Vagina (tissue), 2 donors: ENCODE measurements around the gene AHR. TPM values are rescaled to one million over a fixed set of nuclear protein-coding genes. Genes with fewer than 3 reads are reported as not detected.

ENCODE experiments used
- DNase-seq, 2 donors: peaks; one replicate each; pipeline ENCODE4 v3.0.0-alpha.2; 2017; ENCODE audit errors: extremely low spot score in 2 of 2
- H3K27ac ChIP-seq: fragments of 200-600 bp; sonication (generic); one replicate; pipeline ENCODE4 v1.5.1; 2019
- H3K27me3 ChIP-seq: fragments of 200-600 bp; sonication (generic); one replicate; pipeline ENCODE4 v1.5.1; 2019
- H3K36me3 ChIP-seq, 2 donors: fragments of 200-600 bp; sonication (generic); one replicate each; pipeline ENCODE4 v1.5.1; 2017 to 2019
- H3K4me1 ChIP-seq: fragments of 200-600 bp; sonication (generic); one replicate; pipeline ENCODE4 v1.5.1; 2019
- H3K4me3 ChIP-seq, 2 donors: fragments of 200-600 bp; sonication (generic); 1 replicate in 1 of 2; 2 replicates in 1 of 2; pipeline ENCODE4 v1.5.1; 2016 to 2019
- H3K9me3 ChIP-seq: fragments of 200-600 bp; sonication (generic); one replicate; pipeline ENCODE4 v1.5.1; 2019
- POLR2A ChIP-seq, 2 donors: fragments of 450-650 bp; IDR thresholded peaks; one replicate each; pipeline ENCODE4 v1.6.1; 2017; ENCODE audit warnings: antibody characterized with exemption in 2 of 2, mild to moderate bottlenecking in 2 of 2, moderate library complexity in 2 of 2
- POLR2AphosphoS5 ChIP-seq, 2 donors: sonication (generic); formaldehyde crosslinking; IDR thresholded peaks; one replicate each; pipeline ENCODE4 v1.9.0; 2017; ENCODE audit warnings: antibody characterized with exemption in 2 of 2, mild to moderate bottlenecking in 2 of 2, low read depth in 1 of 2; ENCODE audit not compliant: insufficient read depth in 1 of 2
- intact Hi-C: fragments of 100-400 bp; cut with DNase I; formaldehyde crosslinking; loops from one replicate; pipeline ENCODE4 v1.15.1; 2023
- total RNA-seq: library from RNA; depleted of rRNA; stranded (reverse); fragments of >200 nt; gene quantifications from one replicate; pipeline ENCODE4 v1.2.3, GENCODE V29; 2016
- TF ChIP-seq, protein P1 (sequence below), 3 experiments: fragments of 450-650 bp in 2 of 3; fragments of 200-600 bp in 1 of 3; sonication (generic) in 1 of 3; IDR thresholded peaks; one replicate each; pipeline ENCODE4 v1.5.1; 2017 to 2019; ENCODE audit warnings: antibody characterized with exemption in 3 of 3, mild to moderate bottlenecking in 2 of 3, moderate library complexity in 2 of 3

AHR gene
- total RNA-seq, 1 donor from 2014 or later, result 122 TPM

- TF ChIP-seq POLR2AphosphoS5 (IDR thresholded peaks at IDR 0.05; ENCODE audit: insufficient read depth in 1 of 2, low read depth in 1 of 2), result no peak
- TF ChIP-seq, protein P1, sequence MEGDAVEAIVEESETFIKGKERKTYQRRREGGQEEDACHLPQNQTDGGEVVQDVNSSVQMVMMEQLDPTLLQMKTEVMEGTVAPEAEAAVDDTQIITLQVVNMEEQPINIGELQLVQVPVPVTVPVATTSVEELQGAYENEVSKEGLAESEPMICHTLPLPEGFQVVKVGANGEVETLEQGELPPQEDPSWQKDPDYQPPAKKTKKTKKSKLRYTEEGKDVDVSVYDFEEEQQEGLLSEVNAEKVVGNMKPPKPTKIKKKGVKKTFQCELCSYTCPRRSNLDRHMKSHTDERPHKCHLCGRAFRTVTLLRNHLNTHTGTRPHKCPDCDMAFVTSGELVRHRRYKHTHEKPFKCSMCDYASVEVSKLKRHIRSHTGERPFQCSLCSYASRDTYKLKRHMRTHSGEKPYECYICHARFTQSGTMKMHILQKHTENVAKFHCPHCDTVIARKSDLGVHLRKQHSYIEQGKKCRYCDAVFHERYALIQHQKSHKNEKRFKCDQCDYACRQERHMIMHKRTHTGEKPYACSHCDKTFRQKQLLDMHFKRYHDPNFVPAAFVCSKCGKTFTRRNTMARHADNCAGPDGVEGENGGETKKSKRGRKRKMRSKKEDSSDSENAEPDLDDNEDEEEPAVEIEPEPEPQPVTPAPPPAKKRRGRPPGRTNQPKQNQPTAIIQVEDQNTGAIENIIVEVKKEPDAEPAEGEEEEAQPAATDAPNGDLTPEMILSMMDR (IDR thresholded peaks at IDR 0.05), result no peak
- TF ChIP-seq POLR2A (IDR thresholded peaks at IDR 0.05), result no peak
Measured at GRCh38 chr7:17289074-17289645, 9.3 kb upstream of the AHR start.

GRCh38 chr7:17292843-17293242, 5.6 kb upstream of the AHR start:
- intact Hi-C loops, result loop anchor here (10.0 kb wide), 1 partner anchor 308 kb away; no protein-coding TSS in a partner anchor
- Histone ChIP-seq H3K9me3 (no peaks in the 10 kb centered on the region), H3K4me1 (no peaks in the 10 kb centered on the region), H3K27ac (no peak overlapping the region), H3K4me3 (no peak overlapping the region), H3K36me3 (no peaks in the 10 kb centered on the region), H3K27me3 (no peaks in the 10 kb centered on the region)
- DNase-seq, result no peak
- TF ChIP-seq POLR2AphosphoS5 (IDR thresholded peaks at IDR 0.05; ENCODE audit: insufficient read depth in 1 of 2, low read depth in 1 of 2) (no peak), POLR2A (IDR thresholded peaks at IDR 0.05) (no peak)
- TF ChIP-seq, protein P1 (IDR thresholded peaks at IDR 0.05), result no peak

More at GRCh38 chr7:17289074-17289645, 9.3 kb upstream of the AHR start:
- Histone ChIP-seq H3K27ac (no peak overlapping the region), H3K4me1 (no peaks in the 10 kb centered on the region), H3K36me3 (no peaks in the 10 kb centered on the region), H3K4me3 (no peak overlapping the region), H3K9me3 (no peaks in the 10 kb centered on the region), H3K27me3 (no peaks in the 10 kb centered on the region)
- DNase-seq, result no peak
- intact Hi-C loops, result no loop called here

DNA sequence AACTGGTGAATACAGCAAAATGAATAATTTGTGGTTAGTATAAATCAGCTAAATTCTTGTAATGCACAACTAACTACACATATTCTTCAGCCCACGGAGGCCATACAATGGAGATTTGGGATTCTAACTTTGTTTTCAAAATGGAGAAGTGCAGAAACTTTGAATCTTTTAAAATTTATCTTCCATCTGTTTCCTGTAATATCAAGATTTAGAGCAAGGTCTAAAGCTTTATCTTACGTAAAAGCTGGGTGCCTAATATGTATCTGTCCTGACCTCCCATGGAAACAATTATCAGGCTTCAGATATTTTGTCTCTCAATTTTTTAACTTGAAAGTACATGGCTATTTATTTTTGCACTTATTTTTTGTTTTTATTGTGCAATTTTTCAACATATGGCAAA, 5.0 kb upstream of the AHR start:
- intact Hi-C loops, result loop anchor here (10.0 kb wide), 1 partner anchor 309 kb away; no protein-coding TSS in a partner anchor
- Histone ChIP-seq H3K36me3 (no peaks in the 10 kb centered on the region), H3K9me3 (no peaks in the 10 kb centered on the region), H3K4me3 (no peak overlapping the region), H3K27ac (no peak overlapping the region), H3K4me1 (no peaks in the 10 kb centered on the region), H3K27me3 (no peaks in the 10 kb centered on the region)
- no peak for DNase-seq
- no peak for TF ChIP-seq POLR2AphosphoS5 (IDR thresholded peaks at IDR 0.05; ENCODE audit: insufficient read depth in 1 of 2, low read depth in 1 of 2)

GRCh38 chr7:17297243-17297642, 1.2 kb upstream of the AHR start:
- peaks cover 6% of the 10 kb centered on the region for H3K4me1 ChIP-seq
- H3K27me3 ChIP-seq, result no peaks in the 10 kb centered on the region
- DNase-seq, result no peak
- TF ChIP-seq POLR2AphosphoS5 (IDR thresholded peaks at IDR 0.05; ENCODE audit: insufficient read depth in 1 of 2, low read depth in 1 of 2) (peak in 1 of 2 donors; percentile 14), POLR2A (IDR thresholded peaks at IDR 0.05) (no peak)
- TF ChIP-seq, protein P1 (IDR thresholded peaks at IDR 0.05), result no peak
- no peaks in the 10 kb centered on the region for H3K9me3 ChIP-seq
- H3K27ac ChIP-seq, result peak overlapping the region; percentile 98
- no peaks in the 10 kb centered on the region for H3K36me3 ChIP-seq
- intact Hi-C loops, result loop anchor here (10.0 kb wide), 1 partner anchor 312 kb away; no protein-coding TSS in a partner anchor
- H3K4me3 ChIP-seq, result peak overlapping the region in 1 of 2 donors; percentile 1

GRCh38 chr7:17298840-17299482, 509 bp downstream of the AHR start:
- no peaks in the 10 kb centered on the region for H3K27me3 ChIP-seq
- H3K4me1 ChIP-seq, result peaks cover 23% of the 10 kb centered on the region
- DNase-seq, result no peak
- intact Hi-C loops, result loop anchor here (10.0 kb wide), 1 partner anchor 314 kb away; no protein-coding TSS in a partner anchor
- H3K9me3 ChIP-seq, result no peaks in the 10 kb centered on the region
- TF ChIP-seq, protein P1 (IDR thresholded peaks at IDR 0.05), result no peak
- TF ChIP-seq POLR2A (IDR thresholded peaks at IDR 0.05) (no peak), POLR2AphosphoS5 (IDR thresholded peaks at IDR 0.05; ENCODE audit: insufficient read depth in 1 of 2, low read depth in 1 of 2) (peak in 1 of 2 donors; percentile 53)
- H3K27ac ChIP-seq, result peak overlapping the region; percentile 98
- H3K4me3 ChIP-seq, result peak overlapping the region; percentile 91 to 97
- no peaks in the 10 kb centered on the region for H3K36me3 ChIP-seq
